ENCODE measurements around the gene SHANK3.

The SHANK3 gene

GRCh38 chr22:50706481-50707125 lies 34.0 kb downstream of the SHANK3 start:
- TF ChIP-seq GATA2 (IDR thresholded peaks at IDR 0.05; ENCODE audit: low read depth, low read length) (no peak), GATA3 (IDR thresholded peaks at IDR 0.05; ENCODE audit: low read depth, low read length) (no peak)

DNA sequence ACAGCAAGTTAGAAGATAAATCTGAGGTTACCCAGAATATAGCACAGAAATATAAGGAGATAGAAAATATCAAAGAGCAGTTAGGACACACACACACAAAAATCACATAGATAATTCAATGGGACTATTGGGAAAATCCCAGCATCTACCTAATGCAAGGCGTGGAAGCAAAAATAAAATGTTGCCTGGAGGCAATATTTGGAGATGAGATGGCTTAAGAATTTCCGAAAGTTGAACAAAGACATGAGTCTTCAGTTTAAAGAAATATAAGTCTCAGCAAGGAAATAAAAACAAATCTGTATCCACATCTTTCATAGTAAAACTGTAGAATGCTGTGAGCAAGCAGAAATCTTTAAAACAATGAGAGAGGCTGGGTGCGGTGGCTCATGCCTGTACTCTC lies 35.9 kb downstream of the SHANK3 start:
- no peak for TF ChIP-seq GATA2 (IDR thresholded peaks at IDR 0.05; ENCODE audit: low read depth, low read length)
- no peak for TF ChIP-seq GATA3 (IDR thresholded peaks at IDR 0.05; ENCODE audit: low read depth, low read length)

- TF ChIP-seq GATA2 (IDR thresholded peaks at IDR 0.05; ENCODE audit: low read depth, low read length) (no peak), GATA3 (IDR thresholded peaks at IDR 0.05; ENCODE audit: low read depth, low read length) (no peak)
Observed at GRCh38 chr22:50708996-50709395, 36.4 kb downstream of the SHANK3 start.

DNA sequence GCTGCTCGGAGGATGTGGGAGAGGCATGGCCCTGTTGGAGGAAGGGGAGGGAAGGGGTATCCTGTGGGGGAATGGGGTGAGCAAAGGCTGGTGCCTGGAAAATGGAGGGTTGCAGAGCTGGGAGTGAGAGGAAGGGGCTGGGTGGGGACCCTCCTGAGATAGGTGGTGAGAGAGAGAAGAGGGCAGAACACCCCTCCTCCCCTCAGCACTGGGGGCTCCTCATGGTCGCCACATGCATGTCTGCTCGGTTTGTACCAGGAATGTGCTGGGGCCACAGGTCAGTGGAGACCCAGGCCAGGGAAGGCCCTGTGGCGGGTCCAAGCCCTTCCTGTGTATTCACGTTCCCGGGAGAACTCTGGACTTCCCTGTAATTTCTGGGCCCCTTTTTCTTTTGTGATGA lies 37.6 kb downstream of the SHANK3 start:
- no peak for TF ChIP-seq GATA3 (IDR thresholded peaks at IDR 0.05; ENCODE audit: low read depth, low read length)
- TF ChIP-seq GATA2 (IDR thresholded peaks at IDR 0.05; ENCODE audit: low read depth, low read length), result no peak

DNA sequence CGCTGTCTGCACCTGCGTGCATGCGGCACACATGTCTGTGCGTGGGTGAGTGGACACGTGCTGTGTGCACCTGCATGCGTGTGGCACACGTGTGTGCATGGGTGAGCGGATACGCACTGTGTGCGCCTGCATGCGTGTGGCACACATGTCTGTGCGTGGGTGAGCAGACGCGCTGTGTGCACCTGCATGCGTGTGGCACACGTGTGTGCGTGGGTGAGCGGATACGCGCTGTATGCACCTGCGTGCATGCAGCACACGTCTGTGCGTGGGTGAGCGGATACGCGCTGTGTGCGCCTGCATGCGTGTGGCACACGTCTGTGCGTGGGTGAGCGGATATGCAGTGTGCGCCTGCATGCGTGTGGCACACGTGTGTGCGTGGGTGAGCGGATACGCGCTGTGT lies 38.3 kb downstream of the SHANK3 start:
- TF ChIP-seq GATA2 (IDR thresholded peaks at IDR 0.05; ENCODE audit: low read depth, low read length) (no peak), GATA3 (IDR thresholded peaks at IDR 0.05; ENCODE audit: low read depth, low read length) (no peak)

DNA sequence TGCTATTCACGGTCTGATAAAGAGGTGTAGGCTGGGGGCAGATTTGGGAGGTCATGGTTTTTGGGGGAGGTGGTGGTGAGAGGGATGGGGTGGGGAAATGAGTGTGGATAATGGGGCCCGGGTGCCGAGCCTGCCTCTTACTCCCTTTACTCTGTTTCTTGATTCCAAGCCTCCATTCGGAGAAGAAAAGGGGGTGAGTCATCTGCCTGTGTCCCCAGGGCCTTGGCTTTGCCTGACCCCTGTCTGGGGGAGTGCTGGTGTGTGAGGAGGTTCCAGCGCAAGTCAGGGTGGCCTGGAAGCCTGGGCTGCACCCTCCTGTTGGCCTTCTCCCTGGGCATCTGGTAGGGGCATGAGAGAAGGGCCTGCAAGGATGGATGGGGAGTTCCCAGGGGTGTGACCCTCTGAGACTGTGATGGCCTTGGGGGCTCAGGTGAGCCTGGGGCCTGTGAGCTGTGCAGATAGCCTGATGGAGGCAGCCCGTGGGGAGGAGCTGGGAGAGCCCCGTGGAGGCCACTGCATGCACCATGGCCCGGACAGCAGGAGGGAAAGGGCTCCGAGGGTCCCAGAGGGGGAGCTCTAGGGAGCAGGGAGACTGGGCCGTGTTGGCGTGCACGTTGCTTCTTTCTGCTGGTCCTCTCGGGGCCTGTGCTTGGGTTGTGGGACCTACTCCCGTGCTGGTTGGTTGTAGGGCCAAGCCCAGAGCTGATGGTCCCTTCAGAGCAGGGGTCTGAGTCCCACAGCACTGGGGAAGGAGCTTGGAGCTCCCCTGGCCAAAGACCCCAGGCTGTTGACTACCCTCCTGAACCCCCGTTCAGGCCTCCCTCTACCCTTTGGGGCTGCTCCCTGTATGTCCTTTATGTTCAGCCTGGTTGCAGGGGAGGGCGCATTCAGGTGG lies 39.1 kb downstream of the SHANK3 start:
- no peak for TF ChIP-seq GATA3 (IDR thresholded peaks at IDR 0.05; ENCODE audit: low read depth, low read length)

DNA sequence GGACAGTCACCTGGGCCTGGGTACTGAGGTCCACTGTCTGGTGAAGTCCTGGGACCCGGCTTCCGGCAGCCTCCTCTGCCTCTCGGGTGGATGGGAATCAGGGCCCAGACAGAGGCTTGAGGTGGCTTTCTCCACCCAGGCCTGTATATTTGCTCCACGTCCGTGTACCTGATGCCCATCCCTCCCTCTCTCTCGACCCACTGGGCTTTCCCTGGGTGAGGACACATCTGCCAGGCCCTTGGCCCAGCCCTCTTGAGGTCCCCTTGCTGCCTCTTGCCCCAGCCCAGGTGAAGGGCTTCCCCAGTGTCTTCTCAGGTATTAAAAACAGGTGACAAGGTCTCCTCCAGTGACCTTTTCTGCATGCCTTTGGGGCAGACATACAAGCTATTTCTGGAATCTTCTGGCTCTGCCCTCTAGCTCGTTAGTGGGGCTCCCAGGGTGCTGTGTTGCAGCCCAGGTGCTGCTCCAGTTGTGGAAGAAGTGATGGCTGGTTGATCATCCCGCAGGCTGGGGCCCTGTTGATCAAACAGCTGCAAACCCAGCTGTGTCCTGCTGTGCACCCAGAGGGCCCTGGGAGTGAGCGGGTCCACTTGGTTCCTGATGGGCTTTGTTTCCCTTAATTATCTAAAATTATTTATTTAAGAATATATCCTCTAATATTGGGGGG lies 39.9 kb downstream of the SHANK3 start:
- TF ChIP-seq GATA2 (IDR thresholded peaks at IDR 0.05; ENCODE audit: low read depth, low read length) (no peak), GATA3 (IDR thresholded peaks at IDR 0.05; ENCODE audit: low read depth, low read length) (no peak)

DNA sequence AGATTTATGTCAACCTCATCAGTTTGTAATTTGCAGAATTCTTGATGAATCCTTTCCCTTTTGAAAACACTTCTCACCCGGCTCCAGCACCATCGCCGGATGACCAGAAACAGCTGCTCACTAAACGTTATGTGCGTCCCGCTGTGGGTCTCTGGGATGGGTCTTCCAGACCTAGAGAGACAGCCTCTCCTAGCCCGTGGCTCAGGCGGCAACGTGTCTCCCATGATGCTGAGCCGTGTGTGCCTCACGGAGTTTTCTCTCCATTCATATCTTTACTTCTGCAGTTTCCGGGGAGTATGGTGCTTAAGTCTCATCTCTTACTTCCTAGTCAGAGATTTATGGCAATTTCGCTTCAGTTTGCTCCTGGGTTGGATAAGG lies 40.4 kb downstream of the SHANK3 start:
- TF ChIP-seq GATA2 (IDR thresholded peaks at IDR 0.05; ENCODE audit: low read depth, low read length), result no peak
- no peak for TF ChIP-seq GATA3 (IDR thresholded peaks at IDR 0.05; ENCODE audit: low read depth, low read length)

- TF ChIP-seq GATA3 (IDR thresholded peaks at IDR 0.05; ENCODE audit: low read depth, low read length), result no peak
Observed at GRCh38 chr22:50713571-50714056, 41.0 kb downstream of the SHANK3 start.

GRCh38 chr22:50714150-50714549 lies 41.5 kb downstream of the SHANK3 start:
- TF ChIP-seq GATA3 (IDR thresholded peaks at IDR 0.05; ENCODE audit: low read depth, low read length) (no peak), GATA2 (IDR thresholded peaks at IDR 0.05; ENCODE audit: low read depth, low read length) (no peak)

DNA sequence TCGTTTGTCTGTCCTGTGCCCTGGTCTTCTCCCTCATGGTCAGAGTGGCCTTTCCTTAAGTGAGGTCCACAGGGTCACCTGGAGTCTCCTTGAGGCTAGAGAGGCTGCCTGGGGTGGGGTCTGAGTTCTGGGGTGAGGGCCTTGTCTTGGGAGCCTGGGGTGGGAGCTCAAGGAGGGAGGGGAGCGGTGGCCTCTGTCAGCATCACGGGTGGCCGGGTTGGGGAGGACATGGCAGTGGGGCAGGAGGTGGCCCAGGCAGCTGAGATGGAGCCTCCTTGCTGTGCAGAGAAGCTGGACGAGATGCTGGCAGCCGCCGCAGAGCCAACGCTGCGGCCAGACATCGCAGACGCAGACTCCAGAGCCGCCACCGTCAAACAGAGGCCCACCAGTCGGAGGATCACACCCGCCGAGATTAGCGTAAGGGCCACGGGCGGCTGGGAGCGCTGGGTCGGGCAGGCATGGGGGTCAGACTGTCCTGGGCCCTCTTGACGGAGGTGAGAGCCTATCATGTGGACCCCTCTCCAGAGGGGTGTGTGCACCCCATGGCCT lies 42.1 kb downstream of the SHANK3 start:
- TF ChIP-seq GATA3 (IDR thresholded peaks at IDR 0.05; ENCODE audit: low read depth, low read length), result no peak
- no peak for TF ChIP-seq GATA2 (IDR thresholded peaks at IDR 0.05; ENCODE audit: low read depth, low read length)

DNA sequence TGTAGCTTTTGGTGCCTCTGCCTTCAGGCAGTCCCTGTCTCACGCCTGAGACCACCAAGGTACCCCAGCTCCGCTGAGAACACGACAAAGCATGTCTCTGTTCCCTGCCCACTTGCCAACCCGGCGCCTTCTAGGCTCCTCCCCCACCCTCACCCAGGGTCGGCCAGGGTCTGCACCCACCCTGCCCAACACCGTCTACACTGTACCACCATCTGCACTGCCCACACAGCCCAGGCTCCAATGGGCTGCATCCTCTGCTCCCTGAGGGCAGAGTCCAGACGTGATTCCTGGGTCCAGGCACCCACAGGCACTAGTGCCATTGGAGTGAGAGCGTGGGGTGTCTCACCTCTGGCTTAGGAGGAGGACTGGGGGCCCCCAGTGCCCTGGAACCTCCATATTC lies 42.6 kb downstream of the SHANK3 start:
- TF ChIP-seq GATA2 (IDR thresholded peaks at IDR 0.05; ENCODE audit: low read depth, low read length) (no peak), GATA3 (IDR thresholded peaks at IDR 0.05; ENCODE audit: low read depth, low read length) (no peak)

GRCh38 chr22:50715776-50716175 lies 43.2 kb downstream of the SHANK3 start:
- TF ChIP-seq GATA2 (IDR thresholded peaks at IDR 0.05; ENCODE audit: low read depth, low read length) (no peak), GATA3 (IDR thresholded peaks at IDR 0.05; ENCODE audit: low read depth, low read length) (no peak)

DNA sequence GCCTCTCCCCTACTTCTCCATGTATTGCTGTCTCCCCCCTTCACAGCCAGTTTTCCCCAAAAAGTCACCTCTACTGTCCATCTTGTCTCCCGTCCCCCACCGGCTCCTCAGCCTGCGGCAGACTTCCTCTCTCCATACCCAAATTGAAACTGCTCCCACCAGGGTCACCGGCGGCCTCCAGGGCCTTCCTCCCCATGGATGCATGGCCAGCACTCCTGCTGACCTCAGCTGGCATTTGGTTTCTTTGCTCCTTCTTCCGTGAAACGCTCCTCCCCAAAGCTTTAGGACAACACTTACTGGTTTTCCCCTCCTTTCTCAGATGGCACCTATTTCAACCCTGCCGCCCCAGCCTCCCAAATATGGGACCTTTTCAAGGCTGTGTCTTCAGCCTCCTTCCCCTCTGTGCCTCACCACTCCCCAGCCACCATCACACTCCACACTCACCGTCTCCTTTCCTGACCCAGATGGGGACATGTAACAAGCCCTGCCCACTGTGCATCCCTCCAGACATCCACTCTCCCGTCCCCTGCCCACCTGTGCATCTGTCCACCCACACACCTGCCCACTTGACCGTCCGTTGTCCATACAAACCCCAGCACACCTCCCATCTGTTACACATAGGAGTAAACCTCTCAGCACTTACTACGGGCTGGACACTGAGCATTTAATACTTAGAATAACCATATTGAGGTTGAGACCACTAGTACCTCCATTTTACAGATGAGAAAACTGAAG lies 43.8 kb downstream of the SHANK3 start:
- TF ChIP-seq GATA2 (IDR thresholded peaks at IDR 0.05; ENCODE audit: low read depth, low read length), result no peak
- TF ChIP-seq GATA3 (IDR thresholded peaks at IDR 0.05; ENCODE audit: low read depth, low read length), result no peak

Measured in SH-SY5Y (cell line).